ENCODE data around the gene LRRC49. TPM values are rescaled to one million over a fixed set of nuclear protein-coding genes. Genes with fewer than 3 reads are reported as not detected.

Gene LRRC49
- total RNA-seq (2022; extraction: Qiagen RNA extraction): 4.0 to 5.7 TPM (median 4.2 TPM) in 5 replicates

GRCh38 chr15:70892002-70892911 is at the start of gene LRRC49, which contains the start of gene THAP10:
Gene LRRC49, plus strand, starts transcription at chr15:70892826. Its CDS starts 69 bp downstream, at chr15:70892895.
Gene THAP10, minus strand, starts transcription at chr15:70892433. Its CDS starts 161 bp downstream, at chr15:70892272.

GRCh38 chr15:70853973-70854665 is 38.5 kb upstream of the LRRC49 start, which contains the start of gene LARP6:
Gene LARP6, minus strand, starts transcription at chr15:70854157. Its CDS starts 69 bp downstream, at chr15:70854088.

Other genes starting within 250 kb of the LRRC49 start
- 24.8 to 32.9 TPM (median 30.8 TPM) in 5 replicates for gene UACA, start 129.3 kb upstream of the LRRC49 start, total RNA-seq (2022; extraction: Qiagen RNA extraction)
- gene LARP6, start 38.7 kb upstream of the LRRC49 start, total RNA-seq (2022; extraction: Qiagen RNA extraction): 46.3 to 81.2 TPM (median 74.1 TPM) in 5 replicates
- 4.1 to 6.1 TPM (median 4.7 TPM) in 5 replicates for gene THAP10, start 393 bp upstream of the LRRC49 start, total RNA-seq (2022; extraction: Qiagen RNA extraction)
- 22.9 to 26.2 TPM (median 24.7 TPM) in 5 replicates for gene THSD4, start 222.6 kb downstream of the LRRC49 start, total RNA-seq (2022; extraction: Qiagen RNA extraction)